Stimulated activated CD8-positive, alpha-beta memory T cell treated with anti-CD3 and anti-CD28 coated beads, Interleukin-2, amount 100 ng/mL, for 1 hour (primary cell): ENCODE measurements around the gene VMO1.

Experiments used
- DNase-seq, 2 donors: peaks; one replicate each; pipeline ENCODE4 v3.0.0-alpha.2; 2020; ENCODE audit warnings: low read depth in 2 of 2

VMO1 gene

GRCh38 chr17:4800462-4801196 lies 14.5 kb upstream of the VMO1 start:
- DNase-seq: no peak

- no peak for DNase-seq
Observed at GRCh38 chr17:4796552-4796920, 10.4 kb upstream of the VMO1 start.

- no peak for DNase-seq
Observed at GRCh38 chr17:4795168-4795567, 9.0 kb upstream of the VMO1 start.

- DNase-seq: no peak
Observed at GRCh38 chr17:4790705-4791088, 4.5 kb upstream of the VMO1 start.

- peak; percentile 50 to 66 for DNase-seq
Observed at GRCh38 chr17:4789951-4790704, 4.0 kb upstream of the VMO1 start.

- no peak for DNase-seq
Observed at GRCh38 chr17:4789701-4789950, 3.5 kb upstream of the VMO1 start.

GRCh38 chr17:4788807-4789700 lies 2.9 kb upstream of the VMO1 start, which contains the start of gene GLTPD2:
GLTPD2 (plus strand) TSS chr17:4788964; CDS start chr17:4789012, 48 bp downstream.
- no peak for DNase-seq

- DNase-seq: no peak
Observed at GRCh38 chr17:4788159-4788806, 2.1 kb upstream of the VMO1 start.

- DNase-seq: no peak
Observed at GRCh38 chr17:4786516-4786915, 352 bp upstream of the VMO1 start.

- DNase-seq: no peak
Observed at GRCh38 chr17:4785311-4786105, 656 bp downstream of the VMO1 start.

- DNase-seq: no peak
Observed at GRCh38 chr17:4782652-4783051, 3.5 kb downstream of the VMO1 start.

- no peak for DNase-seq
Observed at GRCh38 chr17:4780325-4780955, 5.7 kb downstream of the VMO1 start.

- no peak for DNase-seq
Observed at GRCh38 chr17:4777969-4778760, 8.0 kb downstream of the VMO1 start.

GRCh38 chr17:4772235-4772613 lies 13.9 kb downstream of the VMO1 start:
- no peak for DNase-seq

GRCh38 chr17:4771519-4772234 lies 14.5 kb downstream of the VMO1 start, which contains the start of gene TM4SF5:
TM4SF5 (plus strand) TSS chr17:4771886; CDS start chr17:4771923, 37 bp downstream.
- no peak for DNase-seq

- no peak for DNase-seq
Observed at GRCh38 chr17:4769628-4770027, 16.5 kb downstream of the VMO1 start.

- no peak for DNase-seq
Observed at GRCh38 chr17:4768298-4768697, 17.9 kb downstream of the VMO1 start.

GRCh38 chr17:4766723-4767122 lies 19.4 kb downstream of the VMO1 start:
- DNase-seq: no peak

- no peak for DNase-seq
Observed at GRCh38 chr17:4766201-4766600, 20.0 kb downstream of the VMO1 start.
